Activated CD8-positive, alpha-beta memory T cell treated with anti-CD3 and anti-CD28 coated beads for 36 hours (primary cell): ENCODE data around the gene ZNF182. TPM values are rescaled to one million over a fixed set of nuclear protein-coding genes. Genes with fewer than 3 reads are reported as not detected.
"Not testable (repeated sequence)": the region's sequence is repeated elsewhere in the genome, so short reads cannot be mapped to it uniquely, and the experiment has no call there.

Experiments
- CTCF ChIA-PET: fragments of 350-600 bp; sonication (Branson Sonifier 250); formaldehyde crosslinking; loops from one replicate; lab custom pipeline; 2021; ENCODE audit warnings: antibody characterized with exemption; lab: Charles Lee
- POLR2A ChIA-PET: fragments of 350-600 bp; sonication (Branson Sonifier 250); formaldehyde crosslinking; loops from one replicate; lab custom pipeline; 2021; ENCODE audit warnings: antibody characterized with exemption; lab: Charles Lee
- total RNA-seq, 2 experiments: library from RNA; stranded (reverse); gene quantifications; one replicate each; pipeline ENCODE4 v1.2.3, GENCODE V29; 2021

ZNF182 gene
- total RNA-seq, 2 experiments from 2014 or later, result 6.7 to 6.9 TPM

GRCh38 chrX:47936224-47936939 lies 67.4 kb downstream of the ZNF182 start:
- POLR2A ChIA-PET, result no interaction called here
- CTCF ChIA-PET, result no interaction called here

DNA sequence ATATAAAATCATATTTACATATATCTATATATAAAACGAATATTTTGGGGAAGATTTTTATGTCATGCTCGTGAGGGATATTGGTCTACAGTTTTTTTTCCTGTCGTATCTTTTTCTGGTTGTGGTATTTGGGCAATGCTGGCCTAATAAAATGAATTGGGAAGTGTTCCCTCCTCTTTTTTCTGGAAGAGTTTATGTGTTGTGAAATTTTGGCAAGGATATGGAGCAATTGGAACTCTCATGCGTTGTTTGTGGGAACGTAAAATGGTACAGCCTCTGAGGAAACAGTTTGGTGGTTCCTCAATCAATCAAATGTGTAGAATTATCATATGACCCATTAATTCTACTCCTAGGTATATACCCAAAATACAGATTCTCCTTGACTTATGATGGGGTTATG lies 69.8 kb downstream of the ZNF182 start:
- CTCF ChIA-PET, result no interaction called here

GRCh38 chrX:47931970-47932369 lies 71.8 kb downstream of the ZNF182 start:
- CTCF ChIA-PET, POLR2A ChIA-PET: not testable (repeated sequence)

More for the DNA sequence above, 69.8 kb downstream of the ZNF182 start:
- POLR2A ChIA-PET, result no interaction called here

- CTCF ChIA-PET, result no interaction called here
Measured at GRCh38 chrX:47927212-47927611, 76.6 kb downstream of the ZNF182 start.

More at GRCh38 chrX:47927212-47927611, 76.6 kb downstream of the ZNF182 start:
- POLR2A ChIA-PET, result no interaction called here

Other genes with a start within 250 kb of the ZNF182 start
- 1 to 10 TPM; 5.5 to 5.7 TPM for gene ZNF81, start 167.1 kb downstream of the ZNF182 start, total RNA-seq
- gene SPACA5, start 3.0 kb upstream of the ZNF182 start, total RNA-seq, result not detected
- 1 to 10 TPM; 1.3 to 2.0 TPM for gene ZNF630, start 67.7 kb upstream of the ZNF182 start, total RNA-seq
- gene SPACA5B, start 126.6 kb upstream of the ZNF182 start, total RNA-seq, result not detected
- gene SSX5, start 192.8 kb upstream of the ZNF182 start, total RNA-seq, result not detected